Activated T-helper 2 cell treated with anti-CD3 and anti-CD28 coated beads, Interferon-gamma antibody, Interleukin-2, Interleukin-4, amounts not matched to agents 10 μg/mL and 5 μg/mL and 100 μg/mL, durations not matched to agents 14 hours and 24 hours and 36 hours (primary cell): ENCODE data around the gene RRP1. TPM values are rescaled to one million over a fixed set of nuclear protein-coding genes. Genes with fewer than 3 reads are reported as not detected.

Experiments used
- DNase-seq: peaks from one replicate; pipeline ENCODE4 v3.0.0; 2021; ENCODE audit warnings: low spot score
- H3K27ac Mint-ChIP-seq: one replicate; pipeline ENCODE4 v1.8.0; 2021; ENCODE audit warnings: mixed read lengths
- H3K27me3 Mint-ChIP-seq: one replicate; pipeline ENCODE4 v1.8.0; 2021; ENCODE audit warnings: low read depth, mixed read lengths
- H3K36me3 Mint-ChIP-seq: one replicate; pipeline ENCODE4 v1.8.0; 2021; ENCODE audit warnings: low read depth, mixed read lengths
- H3K4me1 Mint-ChIP-seq: one replicate; pipeline ENCODE4 v1.8.0; 2021; ENCODE audit warnings: low read depth, mixed read lengths
- H3K4me3 Mint-ChIP-seq: one replicate; pipeline ENCODE4 v1.8.0; 2021; ENCODE audit warnings: low read depth, mild to moderate bottlenecking, moderate library complexity, mixed read lengths
- H3K9me3 Mint-ChIP-seq: one replicate; pipeline ENCODE4 v1.8.0; 2021; ENCODE audit warnings: mixed read lengths
- intact Hi-C: fragments of 100-400 bp; cut with micrococcal nuclease; formaldehyde crosslinking; loops from one replicate; pipeline ENCODE4 v1.15.1; 2023
- total RNA-seq: library from RNA; stranded (reverse); gene quantifications from 2 replicates; pipeline ENCODE4 v1.2.3, GENCODE V29; 2022

The RRP1 gene
- total RNA-seq, 1 donor from 2014 or later: 67.1 TPM

- intact Hi-C loops: no loop called here
- no peak overlapping the region for H3K27ac Mint-ChIP-seq
- peaks cover 14% of the 10 kb centered on the region for H3K36me3 Mint-ChIP-seq
- DNase-seq: no peak
- no peaks in the 10 kb centered on the region for H3K4me1 Mint-ChIP-seq
- H3K27me3 Mint-ChIP-seq: no peaks in the 10 kb centered on the region
- H3K4me3 Mint-ChIP-seq: no peak overlapping the region
- no peaks in the 10 kb centered on the region for H3K9me3 Mint-ChIP-seq
Measured at GRCh38 chr21:43763901-43764523, 25.4 kb upstream of the RRP1 start.

GRCh38 chr21:43764576-43765495 is 24.5 kb upstream of the RRP1 start:
- peaks cover 14% of the 10 kb centered on the region for H3K36me3 Mint-ChIP-seq
- H3K4me1 Mint-ChIP-seq: no peaks in the 10 kb centered on the region
- H3K9me3 Mint-ChIP-seq: no peaks in the 10 kb centered on the region
- DNase-seq: no peak
- H3K27ac Mint-ChIP-seq: no peak overlapping the region
- H3K27me3 Mint-ChIP-seq: no peaks in the 10 kb centered on the region
- no peak overlapping the region for H3K4me3 Mint-ChIP-seq
- intact Hi-C loops: no loop called here

- no peak overlapping the region for H3K27ac Mint-ChIP-seq
- peaks cover 15% of the 10 kb centered on the region for H3K36me3 Mint-ChIP-seq
- H3K9me3 Mint-ChIP-seq: no peaks in the 10 kb centered on the region
- H3K4me1 Mint-ChIP-seq: peaks cover 5% of the 10 kb centered on the region
- intact Hi-C loops: no loop called here
- no peaks in the 10 kb centered on the region for H3K27me3 Mint-ChIP-seq
- H3K4me3 Mint-ChIP-seq: no peak overlapping the region
- DNase-seq: no peak
Measured at GRCh38 chr21:43766734-43767497, 22.5 kb upstream of the RRP1 start.

- no peak for DNase-seq
- Mint-ChIP-seq H3K27ac (no peak overlapping the region), H3K4me1 (peaks cover 5% of the 10 kb centered on the region), H3K4me3 (no peak overlapping the region), H3K36me3 (peaks cover 19% of the 10 kb centered on the region), H3K27me3 (no peaks in the 10 kb centered on the region), H3K9me3 (no peaks in the 10 kb centered on the region)
- intact Hi-C loops: no loop called here
Measured at GRCh38 chr21:43767498-43767983, 21.8 kb upstream of the RRP1 start.

- H3K27ac Mint-ChIP-seq: no peak overlapping the region
- H3K27me3 Mint-ChIP-seq: no peaks in the 10 kb centered on the region
- intact Hi-C loops: no loop called here
- H3K36me3 Mint-ChIP-seq: peaks cover 21% of the 10 kb centered on the region
- H3K4me1 Mint-ChIP-seq: peaks cover 7% of the 10 kb centered on the region
- no peak overlapping the region for H3K4me3 Mint-ChIP-seq
- no peaks in the 10 kb centered on the region for H3K9me3 Mint-ChIP-seq
- DNase-seq: no peak
Measured at GRCh38 chr21:43767984-43768867, 21.2 kb upstream of the RRP1 start.

- no peak overlapping the region for H3K4me3 Mint-ChIP-seq
Measured at GRCh38 chr21:43768868-43769167, 20.6 kb upstream of the RRP1 start.

GRCh38 chr21:43769325-43769958 is 19.9 kb upstream of the RRP1 start:
- Mint-ChIP-seq H3K4me1 (peaks cover 12% of the 10 kb centered on the region), H3K36me3 (peaks cover 29% of the 10 kb centered on the region), H3K9me3 (no peaks in the 10 kb centered on the region), H3K27ac (no peak overlapping the region), H3K27me3 (no peaks in the 10 kb centered on the region), H3K4me3 (no peak overlapping the region)
- DNase-seq: no peak
- intact Hi-C loops: no loop called here

More at GRCh38 chr21:43768868-43769167, 20.6 kb upstream of the RRP1 start:
- peaks cover 24% of the 10 kb centered on the region for H3K36me3 Mint-ChIP-seq
- no peak for DNase-seq
- no peaks in the 10 kb centered on the region for H3K9me3 Mint-ChIP-seq
- no peaks in the 10 kb centered on the region for H3K27me3 Mint-ChIP-seq
- no peak overlapping the region for H3K27ac Mint-ChIP-seq
- intact Hi-C loops: no loop called here
- H3K4me1 Mint-ChIP-seq: peaks cover 12% of the 10 kb centered on the region

- no peak overlapping the region for H3K27ac Mint-ChIP-seq
- intact Hi-C loops: no loop called here
- H3K9me3 Mint-ChIP-seq: no peaks in the 10 kb centered on the region
- no peak for DNase-seq
- H3K4me1 Mint-ChIP-seq: peaks cover 17% of the 10 kb centered on the region
- H3K4me3 Mint-ChIP-seq: no peak overlapping the region
- no peaks in the 10 kb centered on the region for H3K27me3 Mint-ChIP-seq
- peaks cover 32% of the 10 kb centered on the region for H3K36me3 Mint-ChIP-seq
Measured at GRCh38 chr21:43770066-43770655, 19.2 kb upstream of the RRP1 start.

GRCh38 chr21:43771199-43771675 is 18.1 kb upstream of the RRP1 start:
- no peaks in the 10 kb centered on the region for H3K9me3 Mint-ChIP-seq
- no peak for DNase-seq
- H3K27me3 Mint-ChIP-seq: no peaks in the 10 kb centered on the region
- no peak overlapping the region for H3K4me3 Mint-ChIP-seq
- peaks cover 23% of the 10 kb centered on the region for H3K4me1 Mint-ChIP-seq
- peaks cover 38% of the 10 kb centered on the region for H3K36me3 Mint-ChIP-seq
- intact Hi-C loops: no loop called here
- H3K27ac Mint-ChIP-seq: no peak overlapping the region

GRCh38 chr21:43771698-43772424 is 17.5 kb upstream of the RRP1 start:
- intact Hi-C loops: no loop called here
- no peak overlapping the region for H3K27ac Mint-ChIP-seq
- no peak overlapping the region for H3K4me3 Mint-ChIP-seq
- peaks cover 23% of the 10 kb centered on the region for H3K4me1 Mint-ChIP-seq
- no peaks in the 10 kb centered on the region for H3K27me3 Mint-ChIP-seq
- peaks cover 38% of the 10 kb centered on the region for H3K36me3 Mint-ChIP-seq
- DNase-seq: no peak
- no peaks in the 10 kb centered on the region for H3K9me3 Mint-ChIP-seq

GRCh38 chr21:43772425-43772821 is 17.0 kb upstream of the RRP1 start:
- H3K9me3 Mint-ChIP-seq: no peaks in the 10 kb centered on the region
- intact Hi-C loops: no loop called here
- H3K36me3 Mint-ChIP-seq: peaks cover 38% of the 10 kb centered on the region
- DNase-seq: no peak
- no peaks in the 10 kb centered on the region for H3K27me3 Mint-ChIP-seq
- H3K4me3 Mint-ChIP-seq: no peak overlapping the region
- no peak overlapping the region for H3K27ac Mint-ChIP-seq
- H3K4me1 Mint-ChIP-seq: peaks cover 23% of the 10 kb centered on the region
